GM12801 (cell line): ENCODE measurements around the gene ASB8.

ENCODE experiments used
- CTCF ChIP-seq: IDR thresholded peaks from one replicate; pipeline ENCODE4 v1.5.1; 2011; ENCODE audit warnings: control low read depth; ENCODE audit not compliant: insufficient read length; ENCODE audit errors: extremely low read depth

Gene ASB8

DNA sequence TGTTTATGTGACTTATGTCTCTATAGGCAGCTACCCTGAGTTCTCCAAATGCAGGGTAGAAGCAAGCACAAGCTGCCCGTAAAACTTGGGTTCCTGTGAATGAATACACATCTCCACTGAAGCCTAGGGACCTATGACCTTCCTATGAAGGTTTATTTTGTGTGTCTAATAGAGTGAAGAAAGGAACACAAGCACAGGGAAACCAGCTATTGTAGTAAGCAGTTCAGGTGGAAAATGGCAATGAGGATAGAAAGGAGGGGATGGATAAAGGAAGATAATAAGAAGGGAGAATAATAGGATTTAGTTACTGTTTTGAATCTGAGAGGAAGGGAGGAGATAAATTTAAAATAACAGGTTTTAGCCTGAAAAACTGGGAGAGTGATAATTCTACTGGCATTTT is 35.8 kb downstream of the ASB8 start:
- TF ChIP-seq CTCF: no peak

GRCh38 chr12:48119834-48120195 is 37.5 kb downstream of the ASB8 start:
- TF ChIP-seq CTCF: no peak

GRCh38 chr12:48119078-48119833 is 38.1 kb downstream of the ASB8 start, which contains the start of gene PFKM:
TSS of gene PFKM (plus strand) at chr12:48119364. CDS start at chr12:48122775, 3,411 bp downstream.
- no peak for TF ChIP-seq CTCF

DNA sequence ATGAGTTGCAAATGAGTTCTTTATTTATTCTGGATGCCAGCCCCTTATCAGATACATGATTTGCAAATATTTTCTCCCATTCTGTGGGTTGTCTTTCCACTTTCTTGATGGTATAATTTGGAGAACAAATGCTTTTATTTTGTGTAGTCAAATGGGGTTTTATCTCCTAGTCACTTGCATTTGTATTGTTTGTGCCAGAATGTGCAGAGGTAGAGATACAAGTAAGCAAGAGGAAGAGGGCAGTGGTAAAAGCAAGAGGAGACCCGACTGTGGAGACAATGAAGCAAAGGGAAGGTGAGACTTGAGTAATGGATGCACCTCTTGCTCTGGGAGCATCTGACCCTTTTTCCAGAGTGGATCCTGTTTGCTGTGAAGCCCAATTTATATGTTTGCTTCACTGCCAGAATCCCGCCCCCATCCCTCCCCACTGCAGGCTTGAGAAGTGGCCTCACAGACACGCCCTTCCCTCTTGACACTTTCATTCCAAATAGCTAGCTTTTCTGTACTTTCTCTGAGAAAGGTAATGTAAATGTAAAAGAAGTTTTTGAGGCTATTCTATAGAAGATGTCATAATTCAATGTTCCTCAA is 38.9 kb downstream of the ASB8 start:
- TF ChIP-seq CTCF: no peak

- no peak for TF ChIP-seq CTCF
These were observed 41.4 kb downstream of the ASB8 start for GRCh38 chr12:48115957-48116356.

DNA sequence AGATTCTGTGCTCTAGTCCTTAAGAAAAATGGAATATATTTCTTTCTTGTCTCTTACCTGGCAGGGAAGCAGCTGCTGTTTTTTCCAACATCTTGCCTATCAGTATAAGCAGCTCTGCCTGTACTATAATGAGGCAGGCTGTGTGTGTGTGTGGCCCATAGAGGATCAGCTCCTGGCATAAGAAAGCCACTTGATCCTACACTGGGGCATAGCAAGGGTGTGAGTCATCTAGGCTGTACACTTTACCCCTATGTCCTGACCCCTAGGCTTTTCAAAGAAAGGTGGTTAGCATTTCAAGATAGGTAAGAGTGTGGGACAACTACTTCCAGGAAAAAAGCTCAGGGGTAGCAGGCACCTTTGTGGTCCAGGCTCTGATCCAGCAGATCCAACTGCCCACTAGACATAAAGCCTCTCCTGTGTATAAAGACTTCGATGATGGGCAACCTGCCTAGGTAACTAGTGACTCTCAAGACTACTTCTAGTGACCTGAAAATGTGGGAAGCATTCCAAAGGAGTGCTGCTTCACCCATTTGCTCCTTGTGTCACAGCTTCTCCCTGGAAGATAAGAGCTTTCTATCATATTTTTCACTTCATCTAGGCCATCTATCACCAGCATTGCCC is 46.5 kb downstream of the ASB8 start:
- no peak for TF ChIP-seq CTCF

DNA sequence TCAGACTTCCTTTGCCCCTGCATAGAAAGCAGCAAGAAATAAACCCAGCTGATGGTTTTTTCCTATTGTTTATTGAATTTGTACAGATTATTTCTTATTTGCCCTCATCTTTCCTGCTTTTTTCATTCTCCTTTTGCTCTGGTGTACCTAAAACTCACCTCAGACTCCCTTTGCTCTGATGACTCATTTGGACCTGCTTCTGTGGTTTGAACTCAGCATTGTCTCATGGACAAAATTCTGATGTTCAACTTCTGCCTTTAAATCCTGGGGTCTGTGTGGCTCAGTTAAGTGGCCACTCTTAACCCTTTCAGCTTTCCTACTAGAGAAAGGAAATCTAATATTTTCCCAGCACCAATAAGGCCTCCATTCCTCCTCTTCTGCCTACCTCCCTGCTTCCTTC is 47.9 kb downstream of the ASB8 start:
- TF ChIP-seq CTCF: no peak
